Measurements from ENCODE around the gene BROX. TPM values are rescaled to one million over a fixed set of nuclear protein-coding genes. Genes with fewer than 3 reads are reported as not detected.

BROX gene
- total RNA-seq, 2 donors from 2014 or later, result 51.7 to 52.3 TPM

- H3K4me1 Mint-ChIP-seq, result no peaks in the 10 kb centered on the region
- no peak overlapping the region for H3K27ac Mint-ChIP-seq
- H3K36me3 Mint-ChIP-seq (ENCODE audit: low read depth), result no peaks in the 10 kb centered on the region
- H3K4me3 Mint-ChIP-seq, result no peak overlapping the region
- no peaks in the 10 kb centered on the region for H3K9me3 Mint-ChIP-seq
- H3K27me3 Mint-ChIP-seq, result peaks cover 26% of the 10 kb centered on the region
- ATAC-seq (replicated peaks), result no peak
These were observed 68.9 kb downstream of the BROX start for GRCh38 chr1:222781251-222781650.

- Mint-ChIP-seq H3K4me3 (no peak overlapping the region), H3K9me3 (no peaks in the 10 kb centered on the region), H3K36me3 (ENCODE audit: low read depth) (no peaks in the 10 kb centered on the region), H3K27me3 (peaks cover 32% of the 10 kb centered on the region), H3K4me1 (no peaks in the 10 kb centered on the region), H3K27ac (no peak overlapping the region)
- no peak for ATAC-seq (replicated peaks)
These were observed 70.7 kb downstream of the BROX start for GRCh38 chr1:222783051-222783450.

GRCh38 chr1:222784371-222784770 lies 72.0 kb downstream of the BROX start:
- no peak for ATAC-seq (replicated peaks)
- H3K27ac Mint-ChIP-seq, result no peak overlapping the region
- peaks cover 32% of the 10 kb centered on the region for H3K27me3 Mint-ChIP-seq
- H3K36me3 Mint-ChIP-seq (ENCODE audit: low read depth), result no peaks in the 10 kb centered on the region
- no peaks in the 10 kb centered on the region for H3K4me1 Mint-ChIP-seq
- H3K9me3 Mint-ChIP-seq, result no peaks in the 10 kb centered on the region
- no peak overlapping the region for H3K4me3 Mint-ChIP-seq

Other genes starting within 250 kb of the BROX start
- gene HHIPL2, start 164.5 kb upstream of the BROX start, total RNA-seq, result under 1 TPM; 0.32 to 0.56 TPM
- 10 to 100 TPM; 13.1 to 19.5 TPM for gene TAF1A, start 122.6 kb upstream of the BROX start, total RNA-seq
- 10 to 100 TPM; 31.2 to 32.8 TPM for gene MIA3, start 94.5 kb upstream of the BROX start, total RNA-seq
- gene AIDA, start 73 bp upstream of the BROX start, total RNA-seq, result 10 to 100 TPM; 51.2 to 54.8 TPM
- under 1 TPM in 1 of 2 donors, not detected in 1; 0.95 TPM for gene FAM177B, start 24.6 kb downstream of the BROX start, total RNA-seq
- 1 to 10 TPM; 1.8 to 2.1 TPM for gene DISP1, start 102.5 kb downstream of the BROX start, total RNA-seq

Data from activated T-helper 17 cell treated with anti-CD3 and anti-CD28 coated beads, Interleukin-2, amount 50 U/mL, for 72 hours (primary cell).